ENCODE results near the gene SCAF4.

SCAF4 gene

GRCh38 chr21:31696424-31696823, 35.5 kb downstream of the SCAF4 start:
- in situ Hi-C loops (cut with MboI; ENCODE audit: low sequenced_read_pairs, unreplicated experiment), result no loop called here
- TF ChIP-seq CTCF (IDR thresholded peaks at IDR 0.05; ENCODE audit: borderline replicate concordance, control extremely low read depth, extremely low read depth, insufficient read depth, missing control alignments), result no peak
- DNase-seq (ENCODE audit: low spot score), result no peak

- no peak for TF ChIP-seq CTCF (IDR thresholded peaks at IDR 0.05; ENCODE audit: borderline replicate concordance, control extremely low read depth, extremely low read depth, insufficient read depth, missing control alignments)
- no peak for DNase-seq (ENCODE audit: low spot score)
- in situ Hi-C loops (cut with MboI; ENCODE audit: low sequenced_read_pairs, unreplicated experiment), result no loop called here
Measured at GRCh38 chr21:31693222-31693621, 38.7 kb downstream of the SCAF4 start.

- in situ Hi-C loops (cut with MboI; ENCODE audit: low sequenced_read_pairs, unreplicated experiment), result no loop called here
- no peak for TF ChIP-seq CTCF (IDR thresholded peaks at IDR 0.05; ENCODE audit: borderline replicate concordance, control extremely low read depth, extremely low read depth, insufficient read depth, missing control alignments)
- DNase-seq (ENCODE audit: low spot score), result no peak
Measured at GRCh38 chr21:31688603-31689368, 43.1 kb downstream of the SCAF4 start.

- no peak for DNase-seq (ENCODE audit: low spot score)
- in situ Hi-C loops (cut with MboI; ENCODE audit: low sequenced_read_pairs, unreplicated experiment), result no loop called here
- TF ChIP-seq CTCF (IDR thresholded peaks at IDR 0.05; ENCODE audit: borderline replicate concordance, control extremely low read depth, extremely low read depth, insufficient read depth, missing control alignments), result no peak
Measured at GRCh38 chr21:31687108-31687507, 44.8 kb downstream of the SCAF4 start.

GRCh38 chr21:31686272-31686915, 45.5 kb downstream of the SCAF4 start:
- in situ Hi-C loops (cut with MboI; ENCODE audit: low sequenced_read_pairs, unreplicated experiment), result no loop called here
- no peak for DNase-seq (ENCODE audit: low spot score)
- no peak for TF ChIP-seq CTCF (IDR thresholded peaks at IDR 0.05; ENCODE audit: borderline replicate concordance, control extremely low read depth, extremely low read depth, insufficient read depth, missing control alignments)

GRCh38 chr21:31684918-31685317, 47.0 kb downstream of the SCAF4 start:
- in situ Hi-C loops (cut with MboI; ENCODE audit: low sequenced_read_pairs, unreplicated experiment), result no loop called here
- no peak for DNase-seq (ENCODE audit: low spot score)
- no peak for TF ChIP-seq CTCF (IDR thresholded peaks at IDR 0.05; ENCODE audit: borderline replicate concordance, control extremely low read depth, extremely low read depth, insufficient read depth, missing control alignments)
